ENCODE measurements around the gene PDSS2. TPM values are rescaled to one million over a fixed set of nuclear protein-coding genes. Genes with fewer than 3 reads are reported as not detected.

PDSS2 gene
- polyA plus RNA-seq, 1 donor from 2014 or later: 4.6 TPM

DNA sequence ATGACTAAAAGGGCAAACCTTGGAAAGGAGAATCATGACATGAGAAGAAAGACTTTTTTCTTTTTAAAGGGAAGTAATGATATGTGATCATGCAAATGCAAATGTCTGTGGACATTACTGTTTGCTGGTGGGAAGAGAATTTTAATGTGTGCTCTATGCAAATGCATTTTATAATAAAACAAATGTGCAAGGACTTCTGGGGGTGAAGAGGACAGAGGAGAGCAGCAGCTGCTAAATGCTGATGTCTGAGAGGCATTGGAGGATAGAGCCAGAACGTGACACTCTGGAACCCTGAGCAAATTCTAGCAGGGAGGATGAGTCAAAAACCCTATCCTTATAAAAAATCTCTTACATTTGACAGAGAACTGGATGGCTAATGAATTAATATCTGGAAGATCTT, 274.9 kb downstream of the PDSS2 start:
- no peaks in the 10 kb centered on the region for H3K36me3 ChIP-seq (ENCODE audit: insufficient read depth, low read length)
- H3K9ac ChIP-seq (ENCODE audit: low read length): no peak overlapping the region
- no peaks in the 10 kb centered on the region for H4K20me1 ChIP-seq (ENCODE audit: insufficient read depth)
- H3K9me2 ChIP-seq (ENCODE audit: insufficient read depth, low read length): no peaks in the 10 kb centered on the region
- no peak overlapping the region for H3K27ac ChIP-seq (ENCODE audit: low read length)
- no peaks in the 10 kb centered on the region for H3K9me3 ChIP-seq (ENCODE audit: low read length)
- no peak overlapping the region for H3K4me3 ChIP-seq (ENCODE audit: low read length)
- H3F3A ChIP-seq (ENCODE audit: insufficient read depth, low read length, poor library complexity, severe bottlenecking): no peaks in the 10 kb centered on the region
- no peak overlapping the region for H2AFZ ChIP-seq (ENCODE audit: low read depth, low read length)
- H3K27me3 ChIP-seq (ENCODE audit: insufficient read depth, low read depth, low read length): no peaks in the 10 kb centered on the region
- H3K79me2 ChIP-seq (replicated peaks; ENCODE audit: insufficient read depth, low read length): no peaks in the 10 kb centered on the region
- H3K4me2 ChIP-seq (ENCODE audit: low read length): no peak overlapping the region
- TF ChIP-seq EP300 (conservative IDR thresholded peaks at IDR 0.05; ENCODE audit: poor library complexity, severe bottlenecking): no peak

- Histone ChIP-seq H2AFZ (ENCODE audit: low read depth, low read length) (no peak overlapping the region), H3K36me3 (ENCODE audit: insufficient read depth, low read length) (no peaks in the 10 kb centered on the region), H3K9ac (ENCODE audit: low read length) (no peak overlapping the region), H3K9me3 (ENCODE audit: low read length) (no peaks in the 10 kb centered on the region), H3K4me3 (ENCODE audit: low read length) (no peak overlapping the region), H3K79me2 (replicated peaks; ENCODE audit: insufficient read depth, low read length) (no peaks in the 10 kb centered on the region), H3K9me2 (ENCODE audit: insufficient read depth, low read length) (no peaks in the 10 kb centered on the region), H3K27ac (ENCODE audit: low read length) (no peak overlapping the region), H3F3A (ENCODE audit: insufficient read depth, low read length, poor library complexity, severe bottlenecking) (no peaks in the 10 kb centered on the region), H3K27me3 (ENCODE audit: insufficient read depth, low read depth, low read length) (no peaks in the 10 kb centered on the region), H3K4me2 (ENCODE audit: low read length) (no peak overlapping the region), H4K20me1 (ENCODE audit: insufficient read depth) (no peaks in the 10 kb centered on the region)
- no peak for TF ChIP-seq EZH2 (IDR thresholded peaks at IDR 0.05; ENCODE audit: borderline replicate concordance, insufficient read depth, low read length, poor library complexity, severe bottlenecking)
Measured at GRCh38 chr6:107180099-107180498, 279.3 kb downstream of the PDSS2 start.

- TF ChIP-seq MXI1 (conservative IDR thresholded peaks at IDR 0.05; ENCODE audit: poor library complexity, severe bottlenecking) (no peak), EZH2 (IDR thresholded peaks at IDR 0.05; ENCODE audit: borderline replicate concordance, insufficient read depth, low read length, poor library complexity, severe bottlenecking) (no peak), EP300 (conservative IDR thresholded peaks at IDR 0.05; ENCODE audit: poor library complexity, severe bottlenecking) (no peak)
- TF ChIP-seq, protein P1, sequence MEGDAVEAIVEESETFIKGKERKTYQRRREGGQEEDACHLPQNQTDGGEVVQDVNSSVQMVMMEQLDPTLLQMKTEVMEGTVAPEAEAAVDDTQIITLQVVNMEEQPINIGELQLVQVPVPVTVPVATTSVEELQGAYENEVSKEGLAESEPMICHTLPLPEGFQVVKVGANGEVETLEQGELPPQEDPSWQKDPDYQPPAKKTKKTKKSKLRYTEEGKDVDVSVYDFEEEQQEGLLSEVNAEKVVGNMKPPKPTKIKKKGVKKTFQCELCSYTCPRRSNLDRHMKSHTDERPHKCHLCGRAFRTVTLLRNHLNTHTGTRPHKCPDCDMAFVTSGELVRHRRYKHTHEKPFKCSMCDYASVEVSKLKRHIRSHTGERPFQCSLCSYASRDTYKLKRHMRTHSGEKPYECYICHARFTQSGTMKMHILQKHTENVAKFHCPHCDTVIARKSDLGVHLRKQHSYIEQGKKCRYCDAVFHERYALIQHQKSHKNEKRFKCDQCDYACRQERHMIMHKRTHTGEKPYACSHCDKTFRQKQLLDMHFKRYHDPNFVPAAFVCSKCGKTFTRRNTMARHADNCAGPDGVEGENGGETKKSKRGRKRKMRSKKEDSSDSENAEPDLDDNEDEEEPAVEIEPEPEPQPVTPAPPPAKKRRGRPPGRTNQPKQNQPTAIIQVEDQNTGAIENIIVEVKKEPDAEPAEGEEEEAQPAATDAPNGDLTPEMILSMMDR (IDR thresholded peaks at IDR 0.05; ENCODE audit: poor library complexity, severe bottlenecking): peak; percentile 34
- no peak overlapping the region for H3K4me2 ChIP-seq (ENCODE audit: low read length)
- no peaks in the 10 kb centered on the region for H3K9me3 ChIP-seq (ENCODE audit: low read length)
- H3K79me2 ChIP-seq (replicated peaks; ENCODE audit: insufficient read depth, low read length): no peaks in the 10 kb centered on the region
- H3K9me2 ChIP-seq (ENCODE audit: insufficient read depth, low read length): no peaks in the 10 kb centered on the region
- H3K27ac ChIP-seq (ENCODE audit: low read length): no peak overlapping the region
- no peaks in the 10 kb centered on the region for H3K36me3 ChIP-seq (ENCODE audit: insufficient read depth, low read length)
- no peak overlapping the region for H2AFZ ChIP-seq (ENCODE audit: low read depth, low read length)
- no peaks in the 10 kb centered on the region for H3K27me3 ChIP-seq (ENCODE audit: insufficient read depth, low read depth, low read length)
- no peak overlapping the region for H3K9ac ChIP-seq (ENCODE audit: low read length)
- no peak overlapping the region for H3K4me3 ChIP-seq (ENCODE audit: low read length)
- no peaks in the 10 kb centered on the region for H3F3A ChIP-seq (ENCODE audit: insufficient read depth, low read length, poor library complexity, severe bottlenecking)
- H4K20me1 ChIP-seq (ENCODE audit: insufficient read depth): no peaks in the 10 kb centered on the region
Measured at GRCh38 chr6:107179004-107179403, 280.4 kb downstream of the PDSS2 start.

DNA sequence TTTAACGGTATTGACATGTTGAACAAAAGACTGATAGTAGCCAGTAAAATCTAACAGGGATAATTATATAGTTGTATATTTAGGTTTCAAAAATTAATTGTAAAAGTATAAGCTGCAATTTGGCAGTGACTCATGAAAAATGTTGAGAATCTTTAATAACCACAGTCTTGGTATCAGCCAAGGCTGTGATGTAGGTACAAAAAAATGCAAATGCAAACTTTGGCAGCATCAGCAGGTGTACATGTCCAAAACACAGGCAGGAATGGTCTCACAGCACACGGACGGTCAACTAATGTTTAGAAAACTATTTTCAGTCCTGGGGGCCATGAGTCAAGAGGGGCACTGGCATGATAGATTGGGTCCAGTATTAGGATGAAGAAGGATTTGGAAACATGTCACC, 285.6 kb downstream of the PDSS2 start:
- no peak for TF ChIP-seq EP300 (conservative IDR thresholded peaks at IDR 0.05; ENCODE audit: poor library complexity, severe bottlenecking)
- TF ChIP-seq RAD21 (conservative IDR thresholded peaks at IDR 0.05): no peak
- TF ChIP-seq SMC3 (conservative IDR thresholded peaks at IDR 0.05; ENCODE audit: poor library complexity): no peak
- TF ChIP-seq EZH2 (IDR thresholded peaks at IDR 0.05; ENCODE audit: borderline replicate concordance, insufficient read depth, low read length, poor library complexity, severe bottlenecking): no peak

More for the DNA sequence above, 285.6 kb downstream of the PDSS2 start:
- Histone ChIP-seq H3K27ac (ENCODE audit: low read length) (no peak overlapping the region), H3K9me2 (ENCODE audit: insufficient read depth, low read length) (no peaks in the 10 kb centered on the region), H3K4me2 (ENCODE audit: low read length) (no peak overlapping the region), H3K4me3 (ENCODE audit: low read length) (no peak overlapping the region), H3K9me3 (ENCODE audit: low read length) (no peaks in the 10 kb centered on the region), H3K36me3 (ENCODE audit: insufficient read depth, low read length) (no peaks in the 10 kb centered on the region), H3K27me3 (ENCODE audit: insufficient read depth, low read depth, low read length) (no peaks in the 10 kb centered on the region), H4K20me1 (ENCODE audit: insufficient read depth) (no peaks in the 10 kb centered on the region), H2AFZ (ENCODE audit: low read depth, low read length) (no peak overlapping the region), H3F3A (ENCODE audit: insufficient read depth, low read length, poor library complexity, severe bottlenecking) (no peaks in the 10 kb centered on the region), H3K79me2 (replicated peaks; ENCODE audit: insufficient read depth, low read length) (no peaks in the 10 kb centered on the region), H3K9ac (ENCODE audit: low read length) (no peak overlapping the region)
